Activated CD8-positive, alpha-beta T cell treated with anti-CD3 and anti-CD28 coated beads for 36 hours (primary cell): ENCODE measurements around the gene PPP4R1. TPM values are rescaled to one million over a fixed set of nuclear protein-coding genes. Genes with fewer than 3 reads are reported as not detected.

Experiments used
- ATAC-seq: fragments of 200-7000 bp; cut with Tn5 transposase; one replicate; pipeline ENCODE4 v1.10.0; 2021; ENCODE audit warnings: mild to moderate bottlenecking, moderate library complexity
- CTCF ChIA-PET: fragments of 350-600 bp; sonication (Branson Sonifier 250); formaldehyde crosslinking; loops from one replicate; lab custom pipeline; 2021; ENCODE audit warnings: antibody characterized with exemption; lab: Charles Lee
- POLR2A ChIA-PET: fragments of 350-600 bp; sonication (Branson Sonifier 250); formaldehyde crosslinking; loops from one replicate; lab custom pipeline; 2021; ENCODE audit warnings: antibody characterized with exemption; lab: Charles Lee
- DNase-seq: peaks from one replicate; pipeline ENCODE4 v3.0.0-alpha.2; 2020
- H3K27ac Mint-ChIP-seq: one replicate; pipeline ENCODE4 v1.8.0; 2021; ENCODE audit warnings: mild to moderate bottlenecking, mixed read lengths
- H3K27me3 Mint-ChIP-seq: one replicate; pipeline ENCODE4 v1.8.0; 2021; ENCODE audit warnings: mixed read lengths
- H3K36me3 Mint-ChIP-seq: one replicate; pipeline ENCODE4 v1.8.0; 2021; ENCODE audit warnings: low read depth, mixed read lengths
- H3K4me1 Mint-ChIP-seq: one replicate; pipeline ENCODE4 v1.8.0; 2021; ENCODE audit warnings: low read depth, mixed read lengths
- H3K4me3 Mint-ChIP-seq: one replicate; pipeline ENCODE4 v1.8.0; 2021; ENCODE audit warnings: mild to moderate bottlenecking, moderate library complexity, mixed read lengths
- H3K9me3 Mint-ChIP-seq: one replicate; pipeline ENCODE4 v1.8.0; 2021; ENCODE audit warnings: mixed read lengths
- CTCF ChIP-seq: fragments of 200-600 bp; IDR thresholded peaks from one replicate; pipeline ENCODE4 v1.8.0; 2022; ENCODE audit warnings: antibody characterized with exemption, mild to moderate bottlenecking
- intact Hi-C: fragments of 100-400 bp; cut with micrococcal nuclease; formaldehyde crosslinking; loops from one replicate; pipeline ENCODE4 v1.10.0; 2022
- total RNA-seq, 2 experiments: library from RNA; stranded (reverse); gene quantifications; one replicate each; pipeline ENCODE4 v1.2.3, GENCODE V29; 2021

The PPP4R1 gene
- total RNA-seq, 2 experiments from 2014 or later: 31.4 to 31.7 TPM

DNA sequence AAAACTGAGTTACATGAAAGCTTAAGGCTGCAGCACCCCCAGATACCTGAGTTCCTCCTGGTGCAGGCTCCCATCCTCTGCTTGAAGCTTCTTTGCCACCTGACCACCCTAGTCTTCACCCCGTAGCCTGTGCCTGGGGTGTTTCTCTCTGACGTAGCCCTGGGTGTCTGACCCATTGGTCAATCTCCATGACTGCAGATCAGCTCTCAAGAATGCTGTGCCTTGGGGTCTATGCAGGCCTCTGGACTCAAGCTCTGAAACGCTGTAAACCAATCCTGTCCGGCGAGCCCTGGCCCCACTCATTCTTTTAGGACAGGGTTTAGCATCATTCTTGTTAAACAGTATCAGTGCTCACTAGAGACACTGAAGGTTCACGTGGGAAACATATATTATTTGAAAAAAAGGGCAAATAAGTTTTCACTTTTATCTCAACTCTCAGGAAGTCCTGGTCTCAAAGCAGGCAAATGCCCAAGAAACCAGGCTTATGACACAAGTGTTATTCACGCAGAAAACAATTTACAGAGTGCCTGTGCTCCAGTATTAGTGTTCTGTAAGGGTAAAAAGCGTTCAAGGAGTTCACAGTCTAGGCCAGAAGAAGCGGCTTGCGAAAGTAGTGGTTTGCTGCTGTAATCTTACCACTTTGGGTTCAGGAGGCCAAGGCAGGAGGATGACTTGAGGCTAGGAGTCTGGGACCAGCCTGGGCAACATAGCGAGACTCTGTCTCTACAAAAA lies 22.8 kb upstream of the PPP4R1 start:
- Mint-ChIP-seq H3K4me3 (no peak overlapping the region), H3K9me3 (peaks cover 7% of the 10 kb centered on the region), H3K27me3 (no peaks in the 10 kb centered on the region), H3K27ac (no peak overlapping the region), H3K36me3 (no peaks in the 10 kb centered on the region), H3K4me1 (no peaks in the 10 kb centered on the region)
- TF ChIP-seq CTCF: no peak
- ChIA-PET POLR2A (no interaction called here), CTCF (no interaction called here)
- ATAC-seq: no peak
- intact Hi-C loops: no loop called here
- no peak for DNase-seq

DNA sequence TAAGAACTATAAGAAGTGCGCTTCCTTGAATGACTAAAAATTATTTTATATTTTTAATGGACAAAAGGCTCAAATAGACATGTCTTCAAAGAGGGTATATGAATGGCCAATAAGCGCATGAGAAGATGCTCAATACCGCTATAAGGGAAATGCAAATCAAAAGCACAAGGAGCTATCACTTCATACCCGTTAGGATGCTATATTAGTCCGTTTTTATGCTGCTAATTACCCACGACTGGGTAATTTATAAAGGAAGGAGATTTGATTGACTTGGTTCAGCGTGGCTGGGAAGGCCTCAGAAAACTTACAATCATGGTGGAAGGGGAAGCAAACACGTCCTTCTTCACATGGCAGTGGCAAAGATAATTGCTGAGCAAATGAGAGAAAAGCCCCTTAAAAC lies 20.5 kb upstream of the PPP4R1 start:
- no peak overlapping the region for H3K4me3 Mint-ChIP-seq
- ChIA-PET CTCF (no interaction called here), POLR2A (no interaction called here)
- no peak overlapping the region for H3K27ac Mint-ChIP-seq
- ATAC-seq: no peak
- no peaks in the 10 kb centered on the region for H3K4me1 Mint-ChIP-seq
- H3K36me3 Mint-ChIP-seq: no peaks in the 10 kb centered on the region
- H3K27me3 Mint-ChIP-seq: no peaks in the 10 kb centered on the region
- intact Hi-C loops: no loop called here
- no peak for DNase-seq
- peaks cover 7% of the 10 kb centered on the region for H3K9me3 Mint-ChIP-seq
- TF ChIP-seq CTCF: no peak

- Mint-ChIP-seq H3K4me3 (no peak overlapping the region), H3K36me3 (no peaks in the 10 kb centered on the region), H3K4me1 (no peaks in the 10 kb centered on the region), H3K27ac (no peak overlapping the region), H3K27me3 (no peaks in the 10 kb centered on the region), H3K9me3 (peaks cover 7% of the 10 kb centered on the region)
- no peak for ATAC-seq
- CTCF ChIA-PET: no interaction called here
- intact Hi-C loops: no loop called here
- no peak for TF ChIP-seq CTCF
- POLR2A ChIA-PET: no interaction called here
- no peak for DNase-seq
Measured at GRCh38 chr18:9631814-9632496, 17.6 kb upstream of the PPP4R1 start.

DNA sequence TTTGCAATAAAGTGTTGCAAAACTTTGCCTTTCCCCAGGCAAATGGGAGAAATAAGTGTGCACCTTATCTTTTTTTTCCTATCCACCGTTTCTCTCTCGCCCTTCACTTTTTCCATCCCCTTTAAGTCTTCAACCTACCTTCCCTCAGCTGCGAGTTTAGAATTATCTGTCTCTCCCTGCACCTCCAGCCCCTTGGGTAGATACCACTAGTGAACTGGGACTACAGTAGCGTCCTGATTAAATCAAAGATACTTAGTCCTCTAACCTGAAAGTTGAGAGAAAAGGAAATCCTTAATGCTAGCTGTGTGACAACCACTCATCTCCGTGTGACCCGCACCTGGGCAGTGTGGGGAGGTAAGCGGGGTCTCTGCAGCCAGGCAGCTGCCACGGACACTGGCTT lies 16.1 kb upstream of the PPP4R1 start:
- intact Hi-C loops: no loop called here
- no peak overlapping the region for H3K4me3 Mint-ChIP-seq
- no peaks in the 10 kb centered on the region for H3K27me3 Mint-ChIP-seq
- no peak for TF ChIP-seq CTCF
- no peak for DNase-seq
- peaks cover 5% of the 10 kb centered on the region for H3K9me3 Mint-ChIP-seq
- no peak for ATAC-seq
- POLR2A ChIA-PET: no interaction called here
- no peak overlapping the region for H3K27ac Mint-ChIP-seq
- CTCF ChIA-PET: no interaction called here
- H3K36me3 Mint-ChIP-seq: no peaks in the 10 kb centered on the region
- no peaks in the 10 kb centered on the region for H3K4me1 Mint-ChIP-seq

GRCh38 chr18:9629709-9630108 lies 15.3 kb upstream of the PPP4R1 start:
- TF ChIP-seq CTCF: no peak
- Mint-ChIP-seq H3K4me3 (no peak overlapping the region), H3K36me3 (no peaks in the 10 kb centered on the region), H3K9me3 (no peaks in the 10 kb centered on the region), H3K27me3 (no peaks in the 10 kb centered on the region), H3K27ac (no peak overlapping the region), H3K4me1 (no peaks in the 10 kb centered on the region)
- ChIA-PET POLR2A (no interaction called here), CTCF (no interaction called here)
- ATAC-seq: no peak
- intact Hi-C loops: no loop called here
- no peak for DNase-seq
